Measurements from ENCODE around the gene TRNT1.

DNA sequence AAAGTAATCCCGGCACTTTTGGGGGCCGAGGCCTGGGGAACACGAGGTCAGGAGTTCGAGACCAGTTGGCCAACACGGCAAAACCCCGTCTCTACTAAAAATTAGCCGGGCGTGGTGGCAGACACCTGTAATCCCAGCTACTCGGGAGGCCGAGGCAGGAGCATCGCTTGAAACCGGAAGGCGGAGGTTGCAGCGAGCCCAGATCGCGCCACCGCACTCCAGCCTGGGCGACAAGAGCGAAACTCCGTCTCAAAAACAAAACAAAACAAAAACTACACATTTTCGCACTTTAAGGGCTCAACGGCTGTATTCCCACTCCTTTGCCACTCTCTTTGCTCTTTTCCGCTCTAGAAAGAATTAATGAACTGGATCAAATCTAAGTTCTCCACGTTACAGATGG, 763 bp upstream of the TRNT1 start:
- TF ChIP-seq, protein P1, sequence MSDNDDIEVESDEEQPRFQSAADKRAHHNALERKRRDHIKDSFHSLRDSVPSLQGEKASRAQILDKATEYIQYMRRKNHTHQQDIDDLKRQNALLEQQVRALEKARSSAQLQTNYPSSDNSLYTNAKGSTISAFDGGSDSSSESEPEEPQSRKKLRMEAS (IDR thresholded peaks at IDR 0.05), result no peak
- no peak for TF ChIP-seq ZBTB7A (IDR thresholded peaks at IDR 0.05; ENCODE audit: low read depth)
- no peak for TF ChIP-seq EGR1 (IDR thresholded peaks at IDR 0.05)

Data from Ishikawa (cell line).